KMS-11 (cell line): ENCODE results near the gene ATXN7L2.
A peak's percentile ranks its signal among the peaks of the same experiment; 100 is the strongest.

ENCODE experiments used
- H2AFZ ChIP-seq: fragments of 200-600 bp; sonication (generic); 2 replicates; pipeline ENCODE4 v1.6.1; 2016; ENCODE audit warnings: antibody characterized with exemption, mixed run types, low read depth
- H3K27ac ChIP-seq: fragments of 200-600 bp; sonication (generic); 2 replicates; pipeline ENCODE4 v1.6.1; 2016; ENCODE audit warnings: mild to moderate bottlenecking, mixed run types
- H3K27me3 ChIP-seq: fragments of 200-600 bp; sonication (generic); 2 replicates; pipeline ENCODE4 v1.6.1; 2017; ENCODE audit warnings: mild to moderate bottlenecking, low read depth, mixed run types, moderate library complexity; ENCODE audit not compliant: insufficient read depth
- H3K36me3 ChIP-seq: fragments of 200-600 bp; sonication (generic); 2 replicates; pipeline ENCODE4 v1.6.1; 2017; ENCODE audit warnings: mild to moderate bottlenecking, mixed run types; ENCODE audit not compliant: insufficient read depth
- H3K4me1 ChIP-seq: fragments of 200-600 bp; sonication (generic); 2 replicates; pipeline ENCODE4 v1.6.1; 2016; ENCODE audit warnings: mild to moderate bottlenecking, low read depth, mixed run types; ENCODE audit not compliant: poor library complexity, severe bottlenecking
- H3K4me2 ChIP-seq: fragments of 200-600 bp; sonication (generic); 2 replicates; pipeline ENCODE4 v1.7.0; 2016; ENCODE audit warnings: mild to moderate bottlenecking, mixed run types
- H3K4me3 ChIP-seq: fragments of 200-600 bp; sonication (generic); IDR thresholded peaks from 2 replicates; pipeline ENCODE4 v1.6.1; 2017; ENCODE audit warnings: low read depth, low read length, mixed read lengths; ENCODE audit not compliant: insufficient read depth
- H3K79me2 ChIP-seq: fragments of 200-600 bp; sonication (generic); 2 replicates; pipeline ENCODE4 v1.6.1; 2016; ENCODE audit warnings: low read depth, mixed run types; ENCODE audit not compliant: insufficient read depth
- H3K9ac ChIP-seq: fragments of 200-600 bp; sonication (generic); 2 replicates; pipeline ENCODE4 v1.6.1; 2016; ENCODE audit warnings: mild to moderate bottlenecking, mixed run types
- H4K20me1 ChIP-seq: fragments of 200-600 bp; sonication (generic); 2 replicates; pipeline ENCODE4 v1.6.1; 2016; ENCODE audit warnings: mild to moderate bottlenecking, mixed run types; ENCODE audit not compliant: insufficient read depth
- CTCF ChIP-seq: fragments of 200-600 bp; sonication (generic); conservative IDR thresholded peaks from 2 replicates; pipeline ENCODE4 v1.6.1; 2017; ENCODE audit warnings: low read depth, mild to moderate bottlenecking, antibody characterized with exemption, low read length, moderate library complexity, mixed read lengths

ATXN7L2 gene

GRCh38 chr1:109490934-109491302 is 7.2 kb downstream of the ATXN7L2 start:
- peaks cover 18% of the 10 kb centered on the region for H3K4me1 ChIP-seq
- no peak overlapping the region for H3K4me2 ChIP-seq
- no peak overlapping the region for H2AFZ ChIP-seq
- no peak overlapping the region for H3K4me3 ChIP-seq
- TF ChIP-seq CTCF = peak; percentile 57
- no peaks in the 10 kb centered on the region for H4K20me1 ChIP-seq
- H3K27me3 ChIP-seq = no peaks in the 10 kb centered on the region
- no peak overlapping the region for H3K9ac ChIP-seq
- no peak overlapping the region for H3K27ac ChIP-seq
- H3K79me2 ChIP-seq = peaks cover 11% of the 10 kb centered on the region; the same call in 1 of the 2 replicates
- H3K36me3 ChIP-seq = no peaks in the 10 kb centered on the region; the same call in 1 of the 2 replicates

DNA sequence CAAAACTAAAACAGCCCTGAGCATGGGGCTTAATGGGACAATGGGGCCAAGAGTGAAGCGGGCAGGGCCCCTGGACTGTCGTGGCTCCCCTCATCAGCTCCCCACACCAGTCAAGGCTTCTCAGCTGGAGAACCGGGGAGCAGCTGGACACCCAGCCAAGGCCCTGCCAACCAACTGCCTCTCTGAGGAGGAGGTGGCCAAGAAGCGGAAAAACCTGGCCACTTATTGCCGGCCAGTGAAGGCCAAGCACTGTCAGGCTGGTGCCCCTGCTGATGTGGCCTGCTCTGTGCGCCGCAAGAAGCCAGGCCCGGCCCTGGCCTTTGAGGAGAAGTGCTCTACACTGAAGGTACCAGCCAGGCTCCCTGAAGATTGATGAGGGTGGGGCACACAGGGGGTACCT is 7.7 kb downstream of the ATXN7L2 start:
- H4K20me1 ChIP-seq = no peaks in the 10 kb centered on the region
- H3K9ac ChIP-seq = no peak overlapping the region
- no peak overlapping the region for H2AFZ ChIP-seq
- H3K4me1 ChIP-seq = peaks cover 18% of the 10 kb centered on the region
- no peaks in the 10 kb centered on the region; the same call in 1 of the 2 replicates for H3K36me3 ChIP-seq
- no peak overlapping the region for H3K4me2 ChIP-seq
- TF ChIP-seq CTCF = no peak
- H3K27me3 ChIP-seq = no peaks in the 10 kb centered on the region
- H3K27ac ChIP-seq = no peak overlapping the region
- peaks cover 14% of the 10 kb centered on the region; the same call in 1 of the 2 replicates for H3K79me2 ChIP-seq
- no peak overlapping the region for H3K4me3 ChIP-seq

GRCh38 chr1:109492779-109493178 is 9.1 kb downstream of the ATXN7L2 start:
- Histone ChIP-seq H3K27ac (no peak overlapping the region), H3K9ac (no peak overlapping the region), H4K20me1 (no peaks in the 10 kb centered on the region), H3K36me3 (no peaks in the 10 kb centered on the region; the same call in 1 of the 2 replicates), H3K4me2 (no peak overlapping the region), H3K79me2 (peaks cover 14% of the 10 kb centered on the region; the same call in 1 of the 2 replicates), H3K4me1 (peaks cover 18% of the 10 kb centered on the region), H2AFZ (no peak overlapping the region), H3K27me3 (no peaks in the 10 kb centered on the region), H3K4me3 (no peak overlapping the region)
- TF ChIP-seq CTCF = no peak

DNA sequence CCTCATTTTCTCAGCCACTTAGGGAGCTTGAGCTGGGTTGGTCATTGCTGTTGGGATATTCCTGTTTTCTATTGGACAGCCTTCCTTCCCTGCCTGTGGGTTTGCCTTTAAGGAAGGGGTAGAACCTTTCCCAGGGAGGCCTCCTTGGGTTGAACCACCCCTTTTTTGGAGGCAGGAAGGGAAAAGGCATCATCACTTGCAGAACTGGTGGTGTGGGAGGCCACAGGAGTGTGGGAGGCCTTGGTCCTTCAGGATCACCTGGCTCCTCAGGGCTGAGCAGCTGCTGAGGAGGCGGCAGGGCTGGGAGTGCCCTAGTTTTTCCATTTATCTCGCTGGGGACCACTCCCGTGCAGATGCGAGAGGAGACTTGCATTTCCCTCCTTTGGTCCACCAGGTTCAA is 9.5 kb downstream of the ATXN7L2 start:
- Histone ChIP-seq H3K27ac (no peak overlapping the region), H3K27me3 (no peaks in the 10 kb centered on the region), H3K79me2 (peaks cover 14% of the 10 kb centered on the region; the same call in 1 of the 2 replicates), H2AFZ (peak overlapping the region; percentile 75), H3K9ac (no peak overlapping the region), H3K36me3 (no peaks in the 10 kb centered on the region; the same call in 1 of the 2 replicates), H3K4me3 (no peak overlapping the region), H3K4me1 (peaks cover 18% of the 10 kb centered on the region), H3K4me2 (peak overlapping the region; percentile 61), H4K20me1 (no peaks in the 10 kb centered on the region)
- no peak for TF ChIP-seq CTCF
